NCI-H1048 (cell line): Measurements from ENCODE around the gene NR1I2.

Experiments
- DNase-seq: peaks from one replicate; lab custom pipeline; 2025; lab: John Stamatoyannopoulos, UW

The NR1I2 gene

GRCh38 chr3:119781330-119782198 is at the start of gene NR1I2:
TSS of gene NR1I2 (plus strand) at chr3:119782101.
- DNase-seq, result no peak

- no peak for DNase-seq
Observed at GRCh38 chr3:119733812-119734211, 48.1 kb upstream of the NR1I2 start.

- DNase-seq, result no peak
Observed at GRCh38 chr3:119738741-119739140, 43.2 kb upstream of the NR1I2 start.

GRCh38 chr3:119741657-119742590 is 40.0 kb upstream of the NR1I2 start:
- DNase-seq, result no peak

- DNase-seq, result no peak
Observed at GRCh38 chr3:119743921-119744320, 38.0 kb upstream of the NR1I2 start.

GRCh38 chr3:119745942-119746341 is 36.0 kb upstream of the NR1I2 start:
- no peak for DNase-seq

- DNase-seq, result no peak
Observed at GRCh38 chr3:119746423-119746822, 35.5 kb upstream of the NR1I2 start.

GRCh38 chr3:119747357-119747756 is 34.5 kb upstream of the NR1I2 start:
- no peak for DNase-seq

GRCh38 chr3:119748991-119749390 is 32.9 kb upstream of the NR1I2 start:
- no peak for DNase-seq

- DNase-seq, result no peak
Observed at GRCh38 chr3:119751423-119751822, 30.5 kb upstream of the NR1I2 start.

GRCh38 chr3:119759962-119760361 is 21.9 kb upstream of the NR1I2 start:
- no peak for DNase-seq

GRCh38 chr3:119762876-119763275 is 19.0 kb upstream of the NR1I2 start:
- no peak for DNase-seq

GRCh38 chr3:119763466-119763865 is 18.4 kb upstream of the NR1I2 start:
- no peak for DNase-seq

GRCh38 chr3:119765239-119765638 is 16.7 kb upstream of the NR1I2 start:
- no peak for DNase-seq

- DNase-seq, result no peak
Observed at GRCh38 chr3:119767936-119768601, 13.8 kb upstream of the NR1I2 start.

- no peak for DNase-seq
Observed at GRCh38 chr3:119768668-119769393, 13.1 kb upstream of the NR1I2 start.

GRCh38 chr3:119769394-119770149 is 12.3 kb upstream of the NR1I2 start:
- DNase-seq, result no peak

GRCh38 chr3:119774444-119774843 is 7.5 kb upstream of the NR1I2 start:
- no peak for DNase-seq

GRCh38 chr3:119776304-119776703 is 5.6 kb upstream of the NR1I2 start:
- DNase-seq, result no peak

- no peak for DNase-seq
Observed at GRCh38 chr3:119778176-119778575, 3.7 kb upstream of the NR1I2 start.

- no peak for DNase-seq
Observed at GRCh38 chr3:119778811-119779210, 3.1 kb upstream of the NR1I2 start.
